Stimulated activated CD8-positive, alpha-beta memory T cell treated with anti-CD3 and anti-CD28 coated beads, Interleukin-12 subunit alpha, Interleukin-12 subunit beta, amount 100 ng/mL, for 24 hours (primary cell): ENCODE measurements around the gene S100A5.

Experiments used
- DNase-seq: peaks from one replicate; pipeline ENCODE4 v3.0.0-alpha.2; 2020; ENCODE audit errors: extremely low read depth

The S100A5 gene

GRCh38 chr1:153547560-153548551 is 7.1 kb upstream of the S100A5 start:
- DNase-seq = no peak

GRCh38 chr1:153546796-153547559 is 6.2 kb upstream of the S100A5 start:
- DNase-seq = no peak

GRCh38 chr1:153546371-153546770 is 5.6 kb upstream of the S100A5 start:
- no peak for DNase-seq

GRCh38 chr1:153545067-153546055 is 4.6 kb upstream of the S100A5 start, which contains the start of gene S100A4:
S100A4 (minus strand) TSS chr1:153545806; CDS start chr1:153544794, 1,012 bp downstream.
- DNase-seq = peak; percentile 79

GRCh38 chr1:153544453-153545066 is 3.8 kb upstream of the S100A5 start:
- no peak for DNase-seq

GRCh38 chr1:153543736-153544135 is 3.0 kb upstream of the S100A5 start:
- DNase-seq = no peak

- DNase-seq = no peak
These were observed 2.4 kb upstream of the S100A5 start for GRCh38 chr1:153542956-153543711.

GRCh38 chr1:153541641-153542590 is 1.2 kb upstream of the S100A5 start:
- DNase-seq = no peak

- DNase-seq = no peak
These were observed 1.2 kb downstream of the S100A5 start for GRCh38 chr1:153539395-153540093.

- no peak for DNase-seq
These were observed 2.4 kb downstream of the S100A5 start for GRCh38 chr1:153538315-153538821.

GRCh38 chr1:153537376-153537730 is 3.4 kb downstream of the S100A5 start:
- no peak for DNase-seq

GRCh38 chr1:153536671-153537375 is 3.9 kb downstream of the S100A5 start:
- no peak for DNase-seq

- peak; percentile 59 for DNase-seq
These were observed 4.6 kb downstream of the S100A5 start for GRCh38 chr1:153536012-153536670.

GRCh38 chr1:153535242-153536011 is 5.3 kb downstream of the S100A5 start, which contains the start of gene S100A6:
S100A6 (minus strand) TSS chr1:153535991; CDS start chr1:153535339, 652 bp downstream.
- no peak for DNase-seq

- DNase-seq = no peak
These were observed 5.9 kb downstream of the S100A5 start for GRCh38 chr1:153534925-153535241.

GRCh38 chr1:153534226-153534924 is 6.4 kb downstream of the S100A5 start:
- DNase-seq = no peak
